ENCODE measurements around the gene PRDM15.

The PRDM15 gene

GRCh38 chr21:41761211-41761933 is 117.8 kb downstream of the PRDM15 start:
- DNase-seq = peak; percentile 37

DNA sequence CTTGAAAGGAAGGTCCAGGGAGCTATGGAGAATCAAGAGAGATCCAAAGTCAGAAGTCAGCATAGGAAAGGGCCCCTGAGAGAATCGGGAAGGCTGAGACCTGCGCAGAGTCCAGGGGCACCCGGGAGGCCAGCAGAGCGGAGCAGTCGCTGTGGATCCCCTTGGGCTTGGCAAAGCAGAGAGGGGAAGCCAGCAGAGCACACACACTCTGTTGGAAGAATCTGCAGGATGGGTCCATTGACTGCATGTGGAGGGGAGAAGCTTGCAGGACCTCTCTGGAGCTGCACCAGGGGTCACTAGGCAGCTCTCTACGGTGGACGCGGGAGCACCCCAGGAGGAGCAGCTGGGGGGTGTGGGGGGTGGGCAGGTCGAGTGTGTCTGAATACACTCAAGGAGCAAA is 118.7 kb downstream of the PRDM15 start:
- no peak for DNase-seq

GRCh38 chr21:41759926-41760325 is 119.2 kb downstream of the PRDM15 start:
- no peak for DNase-seq

- DNase-seq = no peak
These were observed 119.8 kb downstream of the PRDM15 start for GRCh38 chr21:41759214-41759840.

DNA sequence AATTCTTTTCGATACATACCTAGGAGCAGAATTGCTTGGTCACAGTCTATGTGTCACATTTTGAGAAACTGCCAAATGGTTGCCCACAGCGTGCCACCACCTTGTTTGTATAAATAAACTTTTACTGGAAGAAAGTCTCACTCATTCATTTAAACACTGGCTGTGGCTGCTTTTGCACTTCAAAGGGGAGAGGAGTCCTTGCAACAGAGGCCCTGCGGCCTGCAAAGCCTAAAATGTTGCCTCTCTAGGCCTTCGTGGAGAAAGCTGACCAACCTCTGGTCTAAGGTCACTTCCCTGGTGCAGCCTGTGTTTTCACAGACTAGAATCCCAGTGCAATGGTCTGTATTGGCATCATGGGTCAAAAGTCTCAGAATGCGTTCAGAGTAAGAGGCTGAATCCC is 120.6 kb downstream of the PRDM15 start:
- no peak for DNase-seq

DNA sequence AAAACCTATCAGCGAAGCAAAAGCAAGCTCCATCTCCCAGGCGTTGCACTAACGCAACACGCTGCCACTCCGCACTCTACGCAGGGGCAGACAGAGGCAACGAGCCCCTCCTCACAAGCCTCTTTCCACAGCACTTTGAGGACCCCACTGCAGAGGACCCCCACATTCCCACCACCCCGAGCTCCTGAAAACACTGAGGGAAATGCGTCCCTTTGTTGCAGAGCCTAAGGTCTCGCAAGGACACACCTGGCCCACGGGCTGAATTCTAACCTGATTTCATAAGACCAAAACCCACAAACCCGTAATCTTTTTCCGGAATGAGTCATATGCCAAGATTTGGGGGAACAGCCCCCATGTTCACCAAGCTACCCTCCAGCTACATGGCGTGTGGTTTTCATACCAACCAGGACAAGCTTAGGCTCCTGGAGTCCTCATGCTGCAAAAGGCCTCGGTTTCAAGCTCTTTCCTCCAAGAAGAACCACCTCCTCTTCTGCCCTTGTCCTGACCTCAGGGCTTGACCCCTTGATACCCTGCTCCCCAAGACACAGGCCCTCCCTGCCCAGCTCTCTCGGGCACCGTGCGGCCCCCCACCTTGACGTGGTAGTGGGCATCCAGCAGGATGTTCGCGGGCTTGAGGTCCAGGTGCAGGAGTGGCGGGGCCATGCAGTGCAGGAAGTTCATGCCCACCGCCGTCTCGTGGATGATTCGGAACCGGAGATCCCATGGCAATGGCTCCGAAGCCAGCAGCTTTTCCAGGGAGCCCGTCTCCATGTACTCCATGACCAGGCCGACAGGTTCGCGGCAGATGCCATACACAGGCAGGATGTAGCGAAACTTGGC is 123.0 kb downstream of the PRDM15 start:
- DNase-seq = no peak

DNA sequence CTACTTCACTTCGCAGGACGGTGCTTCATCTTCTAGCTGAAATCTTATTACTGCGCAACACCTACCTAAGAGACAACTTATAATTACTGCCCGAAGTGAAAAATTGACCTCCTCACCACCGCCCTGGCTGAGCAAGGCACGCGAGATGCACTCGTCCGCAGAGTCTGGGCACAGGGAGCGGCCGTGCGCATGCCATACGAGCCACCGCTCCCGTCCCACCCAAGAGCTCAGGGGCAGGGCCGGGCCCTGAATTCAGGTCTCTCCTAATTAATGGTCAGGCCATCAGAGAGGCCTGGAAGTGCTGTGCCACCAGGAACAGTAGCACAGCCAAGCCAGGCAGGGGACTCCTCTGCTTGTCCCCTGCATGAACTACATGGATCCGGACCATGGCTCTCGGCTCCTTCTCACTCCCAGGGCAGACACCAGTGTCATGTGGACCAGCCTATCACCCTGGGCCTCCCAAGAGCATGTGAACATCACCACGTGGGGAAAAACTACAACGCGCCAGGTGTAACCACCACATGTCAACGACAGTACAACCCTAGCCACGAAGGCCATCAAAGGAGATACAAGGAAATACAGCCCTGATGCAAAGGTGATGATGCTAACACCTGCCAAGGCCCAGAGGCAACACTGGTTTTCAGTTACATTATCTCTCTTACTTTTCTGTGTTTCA is 123.7 kb downstream of the PRDM15 start:
- no peak for DNase-seq

- DNase-seq = no peak
These were observed 124.7 kb downstream of the PRDM15 start for GRCh38 chr21:41754479-41754891.

- no peak for DNase-seq
These were observed 125.9 kb downstream of the PRDM15 start for GRCh38 chr21:41753006-41753898.

DNA sequence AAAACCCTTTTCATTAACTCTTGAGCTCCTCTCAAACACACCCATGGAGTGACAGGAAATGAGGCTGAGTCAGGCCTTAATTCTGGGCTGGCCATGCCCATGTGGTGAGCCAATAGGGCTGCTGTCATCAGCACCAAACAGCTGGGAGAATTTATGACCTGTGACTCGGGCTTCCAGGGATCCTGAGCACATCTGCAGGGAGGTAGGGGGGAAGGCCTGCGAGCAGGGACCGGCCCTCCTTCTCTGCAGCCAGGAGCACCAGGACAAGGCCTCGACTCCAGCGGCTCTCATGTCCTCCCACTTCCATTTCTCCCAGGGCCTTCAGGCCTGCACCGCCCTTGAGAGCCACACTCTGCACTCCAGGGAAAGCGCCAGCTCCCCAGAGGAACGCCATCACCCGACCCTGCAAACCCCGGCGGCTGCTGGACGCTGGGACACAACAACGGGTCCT is 126.9 kb downstream of the PRDM15 start:
- DNase-seq = no peak

GRCh38 chr21:41751611-41752011 is 127.5 kb downstream of the PRDM15 start:
- no peak for DNase-seq

DNA sequence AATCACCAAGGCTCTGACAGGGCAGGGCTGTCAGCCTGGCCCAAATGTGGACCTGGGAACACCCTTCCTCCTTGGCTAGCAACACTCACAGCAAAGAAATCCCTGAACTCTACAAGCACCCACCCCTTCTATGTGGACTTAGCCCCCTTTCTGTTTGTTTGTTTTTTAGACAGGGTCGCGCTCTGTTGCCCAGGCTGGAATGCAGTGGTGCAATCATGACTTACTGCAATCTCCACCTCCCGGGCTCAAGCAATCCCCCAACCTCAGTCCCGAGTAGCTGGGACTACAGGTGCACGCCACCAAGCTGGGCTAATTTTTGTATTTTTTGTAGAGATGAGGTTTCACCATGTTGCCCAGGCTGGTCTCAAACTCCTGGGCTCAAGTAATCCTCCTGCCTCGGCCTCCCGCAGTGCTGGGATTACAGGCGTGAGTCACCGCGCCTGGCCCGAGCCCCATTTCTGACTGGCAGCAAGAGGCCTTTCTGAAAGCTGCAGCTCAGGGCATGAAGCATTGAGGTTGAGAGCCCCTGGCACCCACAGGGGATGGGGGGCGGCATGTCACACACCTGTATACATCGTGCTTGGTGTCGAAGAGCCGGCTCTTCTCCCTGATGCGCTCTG is 128.5 kb downstream of the PRDM15 start:
- no peak for DNase-seq

GRCh38 chr21:41750051-41750450 is 129.1 kb downstream of the PRDM15 start:
- no peak for DNase-seq

GRCh38 chr21:41749286-41749685 is 129.9 kb downstream of the PRDM15 start:
- DNase-seq = no peak
